ENCODE results near the gene CRIP3. TPM values are rescaled to one million over a fixed set of nuclear protein-coding genes. Genes with fewer than 3 reads are reported as not detected.

CRIP3 gene
- total RNA-seq (2014; rRNA removed; shearing (Covaris generic)): not detected in 2 replicates

GRCh38 chr6:43308101-43308989 lies at the start of gene CRIP3:
Gene CRIP3 (minus strand): TSS chr6:43308826. CDS start chr6:43308792, 34 bp downstream.

GRCh38 chr6:43297644-43298564 lies 10.7 kb downstream of the CRIP3 start, which contains the start of gene SLC22A7:
Gene SLC22A7 (plus strand): TSS chr6:43298260. CDS start chr6:43298359, 99 bp downstream.

Small RNA genes lying within 50 kb of the gene (small RNA-seq; reads per million reads assigned to genes)
- gene RPL12P47: not detected

Other genes with a start within 250 kb of the CRIP3 start
- gene MRPL2, start 249.4 kb downstream of the CRIP3 start, total RNA-seq (2014; rRNA removed; shearing (Covaris generic)): 31.0 and 31.2 TPM in 2 replicates
- 17.4 and 17.9 TPM in 2 replicates for gene KLC4, start 249.2 kb downstream of the CRIP3 start, total RNA-seq (2014; rRNA removed; shearing (Covaris generic))
- gene PTK7, start 232.5 kb downstream of the CRIP3 start, total RNA-seq (2014; rRNA removed; shearing (Covaris generic)): 25.7 and 27.3 TPM in 2 replicates
- gene SRF, start 137.6 kb downstream of the CRIP3 start, total RNA-seq (2014; rRNA removed; shearing (Covaris generic)): 33.7 and 35.8 TPM in 2 replicates
- gene CUL9, start 126.6 kb downstream of the CRIP3 start, total RNA-seq (2014; rRNA removed; shearing (Covaris generic)): 32.4 and 34.9 TPM in 2 replicates
- gene DNPH1, start 79.3 kb downstream of the CRIP3 start, total RNA-seq (2014; rRNA removed; shearing (Covaris generic)): 133 and 159 TPM in 2 replicates
- gene TTBK1, start 65.3 kb downstream of the CRIP3 start, total RNA-seq (2014; rRNA removed; shearing (Covaris generic)): not detected in 2 replicates
- gene SLC22A7, start 10.6 kb downstream of the CRIP3 start, total RNA-seq (2014; rRNA removed; shearing (Covaris generic)): not detected in 2 replicates
- gene ZNF318, start 60.8 kb upstream of the CRIP3 start, total RNA-seq (2014; rRNA removed; shearing (Covaris generic)): 5.1 and 5.7 TPM in 2 replicates
- gene ABCC10, start 118.7 kb upstream of the CRIP3 start, total RNA-seq (2014; rRNA removed; shearing (Covaris generic)): 7.8 and 17.8 TPM in 2 replicates
- gene DLK2, start 146.7 kb upstream of the CRIP3 start, total RNA-seq (2014; rRNA removed; shearing (Covaris generic)): 4.9 and 7.1 TPM in 2 replicates
- gene TJAP1, start 168.7 kb upstream of the CRIP3 start, total RNA-seq (2014; rRNA removed; shearing (Covaris generic)): 28.4 and 32.4 TPM in 2 replicates
- 0.93 and 1.9 TPM in 2 replicates for gene LRRC73, start 201.5 kb upstream of the CRIP3 start, total RNA-seq (2014; rRNA removed; shearing (Covaris generic))
- 79.7 and 83.5 TPM in 2 replicates for gene YIPF3, start 208.1 kb upstream of the CRIP3 start, total RNA-seq (2014; rRNA removed; shearing (Covaris generic))
- 40.7 and 52.3 TPM in 2 replicates for gene POLR1C, start 208.3 kb upstream of the CRIP3 start, total RNA-seq (2014; rRNA removed; shearing (Covaris generic))